ENCODE measurements around the gene CHCHD4.

DNA sequence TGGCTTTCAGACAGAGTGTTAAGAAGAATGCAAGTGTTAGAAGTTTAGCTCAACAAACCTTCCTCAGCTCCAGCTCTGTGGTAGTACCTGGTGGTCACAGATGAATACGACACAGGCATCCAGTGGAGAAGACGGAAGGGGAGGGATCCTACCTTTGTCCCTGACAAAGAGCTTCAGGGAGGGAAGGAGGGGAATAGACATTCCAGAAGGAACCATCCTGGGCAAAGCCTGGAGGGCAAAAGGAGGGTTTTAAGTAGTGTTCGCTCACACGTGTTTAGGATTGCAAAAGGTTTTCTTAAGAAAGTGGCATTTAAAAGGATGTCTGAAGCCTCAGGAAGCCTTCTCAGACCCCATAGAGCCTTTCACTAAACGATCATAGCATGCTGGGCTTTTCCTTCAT lies 2.8 kb downstream of the CHCHD4 start:
- TF ChIP-seq, protein P1, sequence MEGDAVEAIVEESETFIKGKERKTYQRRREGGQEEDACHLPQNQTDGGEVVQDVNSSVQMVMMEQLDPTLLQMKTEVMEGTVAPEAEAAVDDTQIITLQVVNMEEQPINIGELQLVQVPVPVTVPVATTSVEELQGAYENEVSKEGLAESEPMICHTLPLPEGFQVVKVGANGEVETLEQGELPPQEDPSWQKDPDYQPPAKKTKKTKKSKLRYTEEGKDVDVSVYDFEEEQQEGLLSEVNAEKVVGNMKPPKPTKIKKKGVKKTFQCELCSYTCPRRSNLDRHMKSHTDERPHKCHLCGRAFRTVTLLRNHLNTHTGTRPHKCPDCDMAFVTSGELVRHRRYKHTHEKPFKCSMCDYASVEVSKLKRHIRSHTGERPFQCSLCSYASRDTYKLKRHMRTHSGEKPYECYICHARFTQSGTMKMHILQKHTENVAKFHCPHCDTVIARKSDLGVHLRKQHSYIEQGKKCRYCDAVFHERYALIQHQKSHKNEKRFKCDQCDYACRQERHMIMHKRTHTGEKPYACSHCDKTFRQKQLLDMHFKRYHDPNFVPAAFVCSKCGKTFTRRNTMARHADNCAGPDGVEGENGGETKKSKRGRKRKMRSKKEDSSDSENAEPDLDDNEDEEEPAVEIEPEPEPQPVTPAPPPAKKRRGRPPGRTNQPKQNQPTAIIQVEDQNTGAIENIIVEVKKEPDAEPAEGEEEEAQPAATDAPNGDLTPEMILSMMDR (IDR thresholded peaks at IDR 0.05; ENCODE audit: poor library complexity, severe bottlenecking): no peak
- TF ChIP-seq MXI1 (conservative IDR thresholded peaks at IDR 0.05; ENCODE audit: poor library complexity, severe bottlenecking) (no peak), EZH2 (IDR thresholded peaks at IDR 0.05; ENCODE audit: borderline replicate concordance, insufficient read depth, low read length, poor library complexity, severe bottlenecking) (no peak), EP300 (conservative IDR thresholded peaks at IDR 0.05; ENCODE audit: poor library complexity, severe bottlenecking) (no peak)

Data from neural cell (in vitro differentiated cells).